GM12891 (cell line): ENCODE data around the gene MRNIP.

Experiments used
- PAX5 ChIP-seq: IDR thresholded peaks from 2 replicates; pipeline ENCODE4 v1.6.1; 2011; ENCODE audit warnings: low read length, moderate library complexity, mild to moderate bottlenecking; ENCODE audit not compliant: insufficient read depth, severe bottlenecking
- POLR2A ChIP-seq: IDR thresholded peaks from 2 replicates; pipeline ENCODE4 v1.6.1; 2011; ENCODE audit warnings: low read depth, low read length, control low read depth
- POLR2AphosphoS5 ChIP-seq: IDR thresholded peaks from 2 replicates; pipeline ENCODE4 v1.6.1; 2011; ENCODE audit warnings: low read depth, low read length, control low read depth
- SPI1 ChIP-seq: IDR thresholded peaks from 2 replicates; pipeline ENCODE4 v1.6.1; 2011; ENCODE audit warnings: low read depth, low read length, control low read depth
- TAF1 ChIP-seq: IDR thresholded peaks from 2 replicates; pipeline ENCODE4 v1.6.1; 2011; ENCODE audit warnings: low read depth, low read length, control low read depth

DNA sequence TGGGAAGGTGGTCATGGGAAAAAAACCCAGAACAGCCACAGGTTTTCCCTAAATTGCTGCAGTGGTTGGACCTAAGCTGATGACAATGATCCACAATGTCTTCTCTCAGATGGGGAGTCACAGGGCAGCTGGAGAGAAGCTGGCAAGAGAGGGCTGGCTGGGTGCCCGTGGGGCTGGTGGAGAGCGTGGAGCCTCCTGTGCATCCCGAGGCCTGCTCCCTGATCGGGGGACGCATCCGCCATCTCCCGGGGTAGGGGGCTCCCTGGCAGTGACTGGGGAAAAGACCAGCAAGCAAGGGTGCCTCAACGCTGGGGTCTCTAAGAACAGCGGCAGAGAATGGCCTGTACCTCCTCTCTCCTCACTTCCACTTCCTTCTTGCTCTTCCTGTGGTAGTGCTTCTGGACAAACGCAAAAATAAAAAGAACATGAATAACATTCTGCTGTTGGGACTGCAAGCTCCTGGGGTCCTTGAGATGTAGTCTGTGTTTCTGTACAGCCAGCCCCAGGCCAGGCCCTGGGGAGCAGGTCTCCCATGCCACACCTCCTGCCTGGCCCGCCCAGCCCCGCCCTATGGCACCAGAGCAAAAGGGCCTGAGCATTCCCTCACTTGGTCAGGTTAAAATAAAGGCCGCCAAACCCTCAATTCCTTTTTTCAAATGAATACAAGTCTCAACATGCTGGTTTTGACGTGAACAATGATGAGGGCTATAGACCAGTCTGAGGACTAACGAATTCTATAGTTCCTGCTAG is 7.0 kb upstream of the MRNIP start:
- TF ChIP-seq POLR2A = no peak
- no peak for TF ChIP-seq TAF1
- TF ChIP-seq POLR2AphosphoS5 = no peak
- no peak for TF ChIP-seq SPI1
- TF ChIP-seq PAX5 = no peak
